Mucosa of descending colon (tissue), 3 donors: ENCODE results near the gene CORO1C. TPM values are rescaled to one million over a fixed set of nuclear protein-coding genes. Genes with fewer than 3 reads are reported as not detected.
"Not testable (repeated sequence)": the region's sequence is repeated elsewhere in the genome, so short reads cannot be mapped to it uniquely, and the experiment has no call there.

ENCODE experiments used
- ATAC-seq: fragments of 200-7000 bp; cut with Tn5 transposase; one replicate; pipeline ENCODE4 v1.9.1; 2020; ENCODE audit warnings: mild to moderate bottlenecking, moderate library complexity
- DNase-seq, 3 donors: peaks; one replicate each; pipeline ENCODE4 v3.0.0-alpha.2; 2020
- H3K36me3 ChIP-seq: fragments of 200-600 bp; one replicate; pipeline ENCODE4 v1.8.0; 2021; ENCODE audit warnings: low read depth, mild to moderate bottlenecking
- H3K4me1 ChIP-seq: fragments of 200-600 bp; one replicate; pipeline ENCODE4 v1.8.0; 2021; ENCODE audit warnings: low read depth, mild to moderate bottlenecking
- H3K4me3 ChIP-seq: fragments of 200-600 bp; one replicate; pipeline ENCODE4 v1.8.0; 2021; ENCODE audit warnings: mild to moderate bottlenecking
- H3K9me3 ChIP-seq: fragments of 200-600 bp; one replicate; pipeline ENCODE4 v1.8.0; 2021; ENCODE audit warnings: mild to moderate bottlenecking
- CTCF ChIP-seq: fragments of 200-600 bp; IDR thresholded peaks from one replicate; pipeline ENCODE4 v1.8.0; 2022; ENCODE audit warnings: antibody characterized with exemption, mild to moderate bottlenecking
- intact Hi-C, 2 donors: fragments of 100-400 bp; cut with DNase I in 1 of 2; cut with micrococcal nuclease in 1 of 2; formaldehyde crosslinking; loops; one replicate each; pipeline versions ENCODE4 v1.11.0 to v1.11.1; 2022; cut with DNase I, micrococcal nuclease
- total RNA-seq, 3 donors: library from RNA; stranded (reverse); fragmentation: NEBNext Ultra II Directional in 2 of 3; extraction: Animal tissue kit (Norgen Biotek cat#: 25700) in 2 of 3; gene quantifications; one replicate each; pipeline versions ENCODE4 v1.2.1 to v1.2.4, GENCODE V29; 2021 to 2023
- donor health status: DM: no; HTN: no; CAD: no; lungs with moderate emphysema.
- donor health status: DM: no; HTN: no; CAD: no.
- donor health status: DM: no; HTN: yes; CAD: no.

Gene CORO1C
- total RNA-seq, 3 donors from 2014 or later = 80.5 to 328 (median 123) TPM

GRCh38 chr12:108772891-108773797, 41.8 kb upstream of the CORO1C start:
- DNase-seq (no peak), ATAC-seq (no peak)
- intact Hi-C loops = no loop called here
- no peak for TF ChIP-seq CTCF
- Histone ChIP-seq H3K4me3 (no peak overlapping the region), H3K4me1 (peaks cover 15% of the 10 kb centered on the region), H3K9me3 (no peaks in the 10 kb centered on the region), H3K36me3 (no peaks in the 10 kb centered on the region)

GRCh38 chr12:108772247-108772646, 40.9 kb upstream of the CORO1C start:
- no peak for TF ChIP-seq CTCF
- H3K36me3 ChIP-seq = no peaks in the 10 kb centered on the region
- H3K4me1 ChIP-seq = peaks cover 15% of the 10 kb centered on the region
- no peak for DNase-seq
- ATAC-seq = no peak
- no peak overlapping the region for H3K4me3 ChIP-seq
- intact Hi-C loops = no loop called here
- H3K9me3 ChIP-seq = no peaks in the 10 kb centered on the region

DNA sequence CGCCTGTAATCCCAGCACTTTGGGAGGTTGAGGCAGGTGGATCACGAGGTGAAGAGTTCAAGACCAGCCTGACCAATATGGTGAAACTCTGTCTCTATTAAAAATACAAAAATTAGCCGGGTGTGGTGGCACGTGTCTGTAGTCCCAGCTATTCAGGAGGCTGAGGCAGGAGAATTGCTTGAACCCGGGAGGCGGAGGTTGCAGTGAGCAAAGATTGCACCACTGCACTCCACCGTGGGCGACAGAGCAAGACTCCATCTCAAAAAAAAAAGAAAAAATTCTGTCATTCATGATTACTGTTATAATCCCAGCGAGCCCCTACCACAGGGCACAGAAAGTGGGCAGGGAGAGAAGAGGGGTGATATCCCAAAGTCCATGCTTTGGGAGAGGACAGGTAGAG, 40.5 kb upstream of the CORO1C start:
- H3K36me3 ChIP-seq, intact Hi-C loops, DNase-seq, H3K4me3 ChIP-seq, H3K9me3 ChIP-seq, ATAC-seq: not testable (repeated sequence)
- peaks cover 15% of the 10 kb centered on the region for H3K4me1 ChIP-seq

GRCh38 chr12:108770963-108771362, 39.6 kb upstream of the CORO1C start:
- intact Hi-C loops = no loop called here
- no peaks in the 10 kb centered on the region for H3K9me3 ChIP-seq
- peaks cover 15% of the 10 kb centered on the region for H3K4me1 ChIP-seq
- H3K4me3 ChIP-seq = no peak overlapping the region
- no peaks in the 10 kb centered on the region for H3K36me3 ChIP-seq
- TF ChIP-seq CTCF = no peak
- DNase-seq (no peak), ATAC-seq (no peak)

GRCh38 chr12:108770269-108770829, 39.0 kb upstream of the CORO1C start:
- no peak for DNase-seq
- H3K36me3 ChIP-seq = no peaks in the 10 kb centered on the region
- no peak overlapping the region for H3K4me3 ChIP-seq
- no peak for ATAC-seq
- H3K9me3 ChIP-seq = no peaks in the 10 kb centered on the region
- intact Hi-C loops = no loop called here
- H3K4me1 ChIP-seq = peaks cover 15% of the 10 kb centered on the region
- TF ChIP-seq CTCF = no peak
